Left ventricle myocardium inferior (tissue), 1 donor: ENCODE measurements around the gene CTSE. TPM values are rescaled to one million over a fixed set of nuclear protein-coding genes. Genes with fewer than 3 reads are reported as not detected.

Experiments used
- DNase-seq: peaks from one replicate; pipeline ENCODE4 v3.0.0-alpha.2; 2020
- H3K27ac ChIP-seq: fragments of 200-600 bp; replicated peaks from 2 replicates; pipeline ENCODE4 v1.8.0; 2021
- H3K27me3 ChIP-seq: fragments of 200-600 bp; 2 replicates; pipeline ENCODE4 v1.8.0; 2021; ENCODE audit warnings: low read depth
- H3K36me3 ChIP-seq: fragments of 200-600 bp; 2 replicates; pipeline ENCODE4 v1.8.0; 2021
- H3K4me1 ChIP-seq: fragments of 200-600 bp; 2 replicates; pipeline ENCODE4 v1.8.0; 2021
- H3K4me3 ChIP-seq: fragments of 200-600 bp; 2 replicates; pipeline ENCODE4 v1.8.0; 2021; ENCODE audit warnings: mild to moderate bottlenecking, moderate library complexity
- H3K9me3 ChIP-seq: fragments of 200-600 bp; replicated peaks from 2 replicates; pipeline ENCODE4 v1.8.0; 2021
- CTCF ChIP-seq: fragments of 200-600 bp; IDR thresholded peaks from 2 replicates; pipeline ENCODE4 v1.8.0; 2021; ENCODE audit warnings: antibody characterized with exemption, mild to moderate bottlenecking, borderline replicate concordance
- intact Hi-C: fragments of 100-400 bp; cut with micrococcal nuclease; formaldehyde crosslinking; loops from one replicate; pipeline ENCODE4 v1.11.0; 2022
- total RNA-seq: library from RNA; stranded (reverse); fragmentation: NEBNext Ultra II Directional; extraction: Animal tissue kit (Norgen Biotek cat#: 25700); gene quantifications from one replicate; pipeline ENCODE4 v1.2.1, GENCODE V29; 2021
- donor health status: DM: no; HTN: yes; CAD: no; lungs with severe emphysema.

The CTSE gene
- total RNA-seq, 1 donor from 2014 or later: not detected

- H3K27ac ChIP-seq: no peak overlapping the region
- peaks cover 66% of the 10 kb centered on the region for H3K27me3 ChIP-seq
- no peaks in the 10 kb centered on the region for H3K9me3 ChIP-seq
- intact Hi-C loops: loop anchor here (10.0 kb wide), 1 partner anchor 65 kb away; no protein-coding TSS in a partner anchor
- DNase-seq: no peak
- no peaks in the 10 kb centered on the region for H3K36me3 ChIP-seq
- no peaks in the 10 kb centered on the region for H3K4me1 ChIP-seq
- no peak overlapping the region for H3K4me3 ChIP-seq
- TF ChIP-seq CTCF: no peak
These were observed 15.6 kb upstream of the CTSE start for GRCh38 chr1:206039046-206039973.

GRCh38 chr1:206037581-206037980, 13.9 kb upstream of the CTSE start:
- Histone ChIP-seq H3K27ac (no peak overlapping the region), H3K4me1 (no peaks in the 10 kb centered on the region), H3K4me3 (no peak overlapping the region), H3K27me3 (peaks cover 55% of the 10 kb centered on the region), H3K9me3 (no peaks in the 10 kb centered on the region), H3K36me3 (no peaks in the 10 kb centered on the region)
- intact Hi-C loops: loop anchor here (10.0 kb wide), 1 partner anchor 67 kb away; no protein-coding TSS in a partner anchor
- no peak for DNase-seq
- no peak for TF ChIP-seq CTCF

- no peaks in the 10 kb centered on the region for H3K9me3 ChIP-seq
- H3K4me1 ChIP-seq: no peaks in the 10 kb centered on the region
- DNase-seq: no peak
- H3K4me3 ChIP-seq: no peak overlapping the region
- H3K36me3 ChIP-seq: no peaks in the 10 kb centered on the region
- TF ChIP-seq CTCF: no peak
- H3K27ac ChIP-seq: no peak overlapping the region
- intact Hi-C loops: loop anchor here (10.0 kb wide), 1 partner anchor 68 kb away; no protein-coding TSS in a partner anchor
- H3K27me3 ChIP-seq: peaks cover 49% of the 10 kb centered on the region
These were observed 13.2 kb upstream of the CTSE start for GRCh38 chr1:206036663-206037455.

- TF ChIP-seq CTCF: no peak
- intact Hi-C loops: loop anchor here (10.0 kb wide), 1 partner anchor 70 kb away; no protein-coding TSS in a partner anchor
These were observed 11.3 kb upstream of the CTSE start for GRCh38 chr1:206035027-206035426.

GRCh38 chr1:206032380-206033140, 8.9 kb upstream of the CTSE start:
- Histone ChIP-seq H3K36me3 (no peaks in the 10 kb centered on the region), H3K9me3 (no peaks in the 10 kb centered on the region), H3K27ac (no peak overlapping the region), H3K27me3 (peaks cover 51% of the 10 kb centered on the region), H3K4me1 (no peaks in the 10 kb centered on the region), H3K4me3 (no peak overlapping the region)
- no peak for TF ChIP-seq CTCF
- intact Hi-C loops: loop anchor here (10.0 kb wide), 1 partner anchor 72 kb away; no protein-coding TSS in a partner anchor
- no peak for DNase-seq

More at GRCh38 chr1:206035027-206035426, 11.3 kb upstream of the CTSE start:
- no peaks in the 10 kb centered on the region for H3K9me3 ChIP-seq
- no peaks in the 10 kb centered on the region for H3K36me3 ChIP-seq
- DNase-seq: no peak
- H3K27ac ChIP-seq: no peak overlapping the region
- H3K4me1 ChIP-seq: no peaks in the 10 kb centered on the region
- peaks cover 44% of the 10 kb centered on the region for H3K27me3 ChIP-seq
- no peak overlapping the region for H3K4me3 ChIP-seq
